HL-60/S4 treated with phorbol 12-myristate 13-acetate at 8.2 ng/mL for 4 days and 3 days (cell line): ENCODE results near the gene NR2F1-AS1.

Experiments used
- in situ Hi-C: fragments of 300-500 bp; cut with MboI; formaldehyde crosslinking; loops from 2 replicates; pipeline ENCODE4 v1.15.0; 2022; ENCODE audit warnings: low sequenced_read_pairs

NR2F1-AS1 gene

GRCh38 chr5:93578813-93579691 is 2.0 kb downstream of the NR2F1-AS1 start:
- in situ Hi-C loops = no loop called here

DNA sequence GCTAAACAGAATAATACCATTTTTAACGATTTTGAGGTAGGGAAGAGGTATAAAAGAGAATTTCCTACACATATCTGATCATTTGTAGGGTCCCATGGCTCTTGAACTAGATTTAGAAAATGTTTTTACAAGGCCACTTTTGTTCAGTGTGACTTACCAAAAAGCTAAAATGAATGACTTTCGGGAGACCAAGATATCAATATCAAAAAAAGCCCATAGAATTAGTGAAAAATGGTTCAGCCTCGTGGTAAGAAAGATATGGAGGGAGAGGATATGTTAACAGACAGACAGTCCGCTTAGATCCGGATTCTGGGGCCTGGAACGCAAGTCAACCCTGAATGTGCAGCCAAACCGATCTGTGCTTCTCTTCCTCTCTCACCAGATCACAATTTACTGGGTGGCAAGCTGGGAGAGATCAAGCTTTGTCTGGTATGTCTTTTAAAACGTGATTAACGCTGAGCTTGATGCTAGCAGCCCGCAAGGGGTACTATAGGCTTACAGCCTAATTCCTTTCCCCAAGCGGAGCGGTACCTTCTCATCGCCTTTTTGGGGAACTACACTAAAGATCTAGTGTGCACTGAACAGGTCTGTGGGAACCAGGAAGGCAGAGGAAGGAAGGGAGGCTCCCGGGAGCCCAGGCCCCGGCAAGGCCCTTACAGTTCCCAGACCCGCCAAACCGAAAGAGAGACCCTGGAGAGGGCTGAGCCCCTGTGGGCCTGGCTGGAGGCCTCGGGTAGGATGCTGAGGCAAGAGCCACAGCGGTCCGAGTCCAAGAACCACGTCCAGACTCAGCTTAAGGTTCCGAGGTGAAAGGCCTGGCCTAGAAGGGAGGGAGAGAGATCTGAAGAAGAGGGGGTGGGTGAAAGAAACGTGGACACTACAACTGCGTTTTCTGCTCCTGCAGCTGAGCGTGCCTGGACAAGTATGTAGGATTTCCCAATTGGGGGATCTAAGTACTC is 2.9 kb downstream of the NR2F1-AS1 start:
- in situ Hi-C loops = no loop called here

DNA sequence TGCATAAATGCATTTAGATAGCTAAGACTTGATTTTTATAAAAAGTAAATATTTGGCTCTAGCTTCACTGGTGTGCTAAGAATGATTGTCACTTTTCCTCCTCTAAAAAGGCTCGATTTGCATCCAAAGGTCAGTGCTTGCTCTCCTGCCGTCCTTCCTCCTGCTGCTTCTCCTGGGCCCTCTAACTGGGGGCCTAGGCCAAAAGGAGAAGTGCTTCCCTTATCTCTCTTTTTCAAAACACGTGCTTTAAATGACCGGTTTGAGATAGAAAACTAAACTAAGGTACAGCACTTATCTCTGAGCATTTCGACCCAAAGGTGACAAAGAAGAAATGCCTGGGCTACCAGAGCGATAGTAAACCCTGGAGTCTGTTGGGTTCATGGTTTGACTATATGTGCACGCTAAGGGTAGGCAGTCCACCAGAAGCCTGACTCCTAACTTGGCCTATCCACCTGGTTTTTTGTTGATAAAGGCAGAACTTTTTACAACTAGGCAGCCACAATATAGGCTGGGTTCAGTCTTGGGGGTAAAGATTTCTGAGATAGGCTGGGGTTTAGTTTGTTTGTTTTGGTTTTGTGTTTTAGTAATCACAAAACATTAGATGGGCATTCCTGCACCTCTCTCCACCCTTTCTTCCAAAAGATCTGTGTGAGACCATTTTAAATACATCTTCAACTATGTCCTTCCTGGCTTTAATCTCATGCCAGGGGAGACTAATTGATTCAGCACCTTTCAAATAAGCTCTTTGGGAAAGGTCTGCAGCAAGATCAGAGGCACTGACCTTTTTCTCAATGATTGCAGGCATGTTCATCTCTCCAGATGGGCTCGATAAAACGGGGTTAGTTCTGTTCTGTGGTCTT is 3.8 kb downstream of the NR2F1-AS1 start:
- in situ Hi-C loops = no loop called here

DNA sequence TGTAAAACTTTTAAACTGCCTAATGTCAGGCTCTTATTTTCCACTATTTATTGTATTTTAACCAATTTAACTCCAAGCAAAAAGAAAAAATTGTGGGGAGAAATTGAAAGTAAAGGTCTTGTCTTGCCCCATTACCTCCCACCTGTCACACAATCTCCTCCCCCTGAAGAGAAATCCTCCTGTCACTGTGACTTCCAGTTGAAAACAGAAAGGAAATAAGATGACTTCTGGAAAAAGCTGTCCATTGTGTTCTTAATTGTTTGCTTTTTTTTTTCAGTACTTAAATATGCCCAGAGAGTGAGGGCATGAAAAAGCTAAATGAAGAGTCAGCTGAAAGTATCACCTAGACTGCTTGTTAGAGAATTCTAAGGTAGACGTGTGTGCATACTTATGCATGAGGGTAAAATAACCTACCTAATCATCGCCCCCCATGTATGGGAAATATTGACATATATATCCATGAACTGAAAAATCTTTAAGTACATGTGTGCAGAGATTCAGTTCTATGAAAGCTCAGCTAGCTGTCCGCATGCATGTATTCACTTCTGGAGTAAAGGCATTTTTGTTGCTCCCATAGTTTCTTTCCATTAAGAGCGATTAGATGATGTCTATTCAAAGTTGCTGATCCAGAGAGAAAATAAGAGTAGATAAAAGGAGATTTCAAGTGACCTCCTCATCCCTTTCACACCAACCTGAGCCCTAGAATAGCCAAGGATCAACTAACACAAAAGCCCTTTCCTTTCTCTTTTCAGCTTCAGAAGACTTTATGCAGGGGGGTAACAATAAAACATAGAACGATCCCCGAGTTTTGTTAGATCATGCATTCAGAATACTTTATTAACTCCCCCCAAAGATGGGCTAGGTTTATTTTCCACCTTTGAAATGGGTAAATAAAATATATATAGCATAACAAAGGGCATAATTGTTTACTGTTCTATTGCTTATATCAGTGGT is 5.3 kb downstream of the NR2F1-AS1 start:
- in situ Hi-C loops = no loop called here

- in situ Hi-C loops = no loop called here
These were observed 6.3 kb downstream of the NR2F1-AS1 start for GRCh38 chr5:93574491-93575305.

- in situ Hi-C loops = no loop called here
These were observed 7.4 kb downstream of the NR2F1-AS1 start for GRCh38 chr5:93573354-93574351.

DNA sequence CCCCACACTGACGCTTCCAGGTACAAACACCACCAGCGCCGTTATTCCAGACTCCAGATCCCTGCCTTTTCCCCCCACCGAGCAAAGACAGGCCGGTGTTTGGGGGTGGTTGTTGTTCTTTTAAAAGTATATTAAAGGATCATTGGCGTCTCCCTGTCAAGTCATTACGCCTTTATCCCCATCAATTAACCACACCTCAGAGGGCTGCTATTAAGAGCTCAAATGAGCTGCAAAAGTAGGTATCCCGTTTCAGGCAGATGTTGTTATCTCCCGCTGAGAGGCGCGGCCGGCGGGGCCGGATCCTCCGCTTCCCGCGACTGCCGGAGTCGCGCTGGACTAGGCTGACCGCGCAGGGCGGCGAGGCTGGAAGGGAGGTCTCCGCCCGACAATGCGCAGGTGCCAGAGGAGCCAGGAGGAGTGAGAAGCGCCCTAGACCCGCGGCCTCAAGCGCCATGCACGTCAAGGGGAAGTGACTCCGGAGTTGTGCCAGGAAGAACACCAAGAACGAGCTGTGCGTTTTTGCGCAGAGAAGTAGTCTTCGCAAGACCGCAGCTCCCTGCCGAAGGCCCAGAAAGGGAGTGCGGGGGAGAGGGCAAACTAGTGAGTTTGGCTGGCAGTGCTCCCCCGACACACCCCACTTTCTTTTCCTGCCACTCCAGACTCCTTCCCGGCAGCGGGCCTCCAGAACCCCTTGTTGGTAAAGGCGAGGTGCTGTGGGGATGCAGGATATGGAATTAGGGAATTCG is 8.2 kb downstream of the NR2F1-AS1 start:
- in situ Hi-C loops = no loop called here

- in situ Hi-C loops = no loop called here
These were observed 8.9 kb downstream of the NR2F1-AS1 start for GRCh38 chr5:93572101-93572607.

GRCh38 chr5:93571114-93571949 is 9.7 kb downstream of the NR2F1-AS1 start:
- in situ Hi-C loops = no loop called here

DNA sequence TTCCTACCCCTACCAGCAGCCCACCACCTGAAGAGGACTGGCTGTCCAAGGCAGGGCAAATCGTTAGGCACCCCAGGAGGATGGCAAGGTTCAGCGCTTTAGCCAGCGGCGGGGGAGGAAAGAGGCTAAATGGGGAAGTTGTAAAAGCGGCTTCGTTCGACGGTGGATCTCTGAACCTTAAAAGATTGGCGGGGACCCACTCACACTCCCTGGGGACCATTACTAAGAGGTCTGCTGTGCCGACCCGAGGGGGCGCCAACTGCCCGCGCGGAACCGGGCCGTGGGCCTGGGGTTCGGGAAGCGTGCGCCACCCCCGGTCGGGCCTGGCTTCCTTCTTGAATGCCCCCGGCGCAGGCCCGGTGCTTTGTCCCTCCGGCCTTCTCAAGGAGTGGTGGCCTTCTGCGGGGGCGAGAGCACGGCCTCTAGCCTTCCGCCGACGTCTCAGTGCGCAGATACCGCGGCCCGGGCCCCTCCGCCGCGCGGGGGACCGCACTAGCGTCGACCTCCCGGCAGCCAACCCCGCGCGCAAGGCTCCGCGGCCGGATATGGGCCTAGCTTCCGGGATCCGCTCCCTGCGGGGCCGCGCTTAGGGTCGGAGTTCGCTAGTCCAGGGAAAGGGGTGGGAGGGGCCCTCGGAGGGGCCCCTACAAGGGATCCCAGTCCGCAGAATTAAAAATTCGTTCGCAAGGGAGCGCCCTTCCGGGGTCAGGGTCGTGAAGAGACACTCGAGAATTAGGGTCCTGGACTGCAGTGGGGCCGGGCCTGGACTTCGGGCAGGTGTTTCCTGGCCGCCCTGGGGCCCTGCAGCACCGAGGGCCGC is 10.5 kb downstream of the NR2F1-AS1 start:
- in situ Hi-C loops = no loop called here

- in situ Hi-C loops = no loop called here
These were observed 11.5 kb downstream of the NR2F1-AS1 start for GRCh38 chr5:93569300-93570160.

GRCh38 chr5:93567424-93567823 is 13.6 kb downstream of the NR2F1-AS1 start:
- in situ Hi-C loops = no loop called here

- in situ Hi-C loops = no loop called here
These were observed 14.9 kb downstream of the NR2F1-AS1 start for GRCh38 chr5:93566091-93566490.

- in situ Hi-C loops = no loop called here
These were observed 23.9 kb downstream of the NR2F1-AS1 start for GRCh38 chr5:93557021-93557604.
